ENCODE measurements around the gene RUNX2. TPM values are rescaled to one million over a fixed set of nuclear protein-coding genes. Genes with fewer than 3 reads are reported as not detected.

Gene RUNX2
- total RNA-seq, 1 donor from 2014 or later: 0.09 TPM

GRCh38 chr6:45437439-45437815 lies 109.3 kb downstream of the RUNX2 start:
- Histone ChIP-seq H3K36me3 (no peaks in the 10 kb centered on the region), H3K4me3 (no peak overlapping the region), H2AFZ (replicated peaks) (no peak overlapping the region), H3K4me1 (no peaks in the 10 kb centered on the region), H3K27ac (no peak overlapping the region), H3K9ac (no peak overlapping the region), H4K20me1 (ENCODE audit: low read depth) (no peaks in the 10 kb centered on the region), H3K79me2 (ENCODE audit: low read depth) (no peaks in the 10 kb centered on the region), H3K27me3 (no peaks in the 10 kb centered on the region), H3K9me3 (ENCODE audit: low read depth) (no peaks in the 10 kb centered on the region), H3F3A (ENCODE audit: low read depth) (no peaks in the 10 kb centered on the region), H3K4me2 (no peak overlapping the region)
- H3K9me3 Mint-ChIP-seq: no peaks in the 10 kb centered on the region
- H3K27me3 Mint-ChIP-seq (ENCODE audit: insufficient read depth, low read depth): no peaks in the 10 kb centered on the region
- H3K27ac Mint-ChIP-seq: no peak overlapping the region
- no peaks in the 10 kb centered on the region for H3K4me1 Mint-ChIP-seq
- H3K36me3 Mint-ChIP-seq: no peaks in the 10 kb centered on the region
- no peak overlapping the region for H3K4me3 Mint-ChIP-seq
- TF ChIP-seq EZH2phosphoT487 (IDR thresholded peaks at IDR 0.05) (no peak), EZH2 (IDR thresholded peaks at IDR 0.05) (no peak), CTCF (IDR thresholded peaks at IDR 0.05) (no peak)
- DNase-seq (ENCODE audit: low spot score): no peak

GRCh38 chr6:45438151-45438550 lies 110.0 kb downstream of the RUNX2 start:
- Histone ChIP-seq H3K27me3 (no peaks in the 10 kb centered on the region), H3K4me2 (no peak overlapping the region), H3K27ac (no peak overlapping the region), H3K9me3 (ENCODE audit: low read depth) (no peaks in the 10 kb centered on the region), H3K36me3 (no peaks in the 10 kb centered on the region), H3K4me3 (no peak overlapping the region), H2AFZ (replicated peaks) (no peak overlapping the region), H4K20me1 (ENCODE audit: low read depth) (no peaks in the 10 kb centered on the region), H3K4me1 (no peaks in the 10 kb centered on the region), H3K79me2 (ENCODE audit: low read depth) (no peaks in the 10 kb centered on the region), H3K9ac (no peak overlapping the region), H3F3A (ENCODE audit: low read depth) (no peaks in the 10 kb centered on the region)
- DNase-seq (ENCODE audit: low spot score): no peak
- H3K4me1 Mint-ChIP-seq: no peaks in the 10 kb centered on the region
- TF ChIP-seq CTCF (IDR thresholded peaks at IDR 0.05) (no peak), EZH2 (IDR thresholded peaks at IDR 0.05) (no peak), EZH2phosphoT487 (IDR thresholded peaks at IDR 0.05) (no peak)
- H3K27me3 Mint-ChIP-seq (ENCODE audit: insufficient read depth, low read depth): peaks cover under 1% of the 10 kb centered on the region
- H3K27ac Mint-ChIP-seq: no peak overlapping the region
- no peaks in the 10 kb centered on the region for H3K36me3 Mint-ChIP-seq
- no peak overlapping the region for H3K4me3 Mint-ChIP-seq
- no peaks in the 10 kb centered on the region for H3K9me3 Mint-ChIP-seq

GRCh38 chr6:45438849-45439406 lies 110.8 kb downstream of the RUNX2 start:
- Histone ChIP-seq H3K36me3 (no peaks in the 10 kb centered on the region), H3F3A (ENCODE audit: low read depth) (no peaks in the 10 kb centered on the region), H3K4me1 (no peaks in the 10 kb centered on the region), H2AFZ (replicated peaks) (no peak overlapping the region), H3K79me2 (ENCODE audit: low read depth) (no peaks in the 10 kb centered on the region), H4K20me1 (ENCODE audit: low read depth) (no peaks in the 10 kb centered on the region), H3K4me3 (no peak overlapping the region), H3K4me2 (no peak overlapping the region), H3K27ac (no peak overlapping the region), H3K27me3 (no peaks in the 10 kb centered on the region), H3K9ac (no peak overlapping the region), H3K9me3 (ENCODE audit: low read depth) (no peaks in the 10 kb centered on the region)
- Mint-ChIP-seq H3K27me3 (ENCODE audit: insufficient read depth, low read depth) (peaks cover 2% of the 10 kb centered on the region), H3K27ac (no peak overlapping the region), H3K4me1 (no peaks in the 10 kb centered on the region), H3K36me3 (no peaks in the 10 kb centered on the region), H3K4me3 (no peak overlapping the region), H3K9me3 (no peaks in the 10 kb centered on the region)
- no peak for TF ChIP-seq CTCF (IDR thresholded peaks at IDR 0.05)
- TF ChIP-seq EZH2phosphoT487 (IDR thresholded peaks at IDR 0.05): no peak
- TF ChIP-seq EZH2 (IDR thresholded peaks at IDR 0.05): no peak
- DNase-seq (ENCODE audit: low spot score): no peak
